ENCODE data around the gene UBE2E3.

- TF ChIP-seq CTCF (IDR thresholded peaks at IDR 0.05) (no peak), POLR2A (IDR thresholded peaks at IDR 0.05) (no peak)
Observed at GRCh38 chr2:181038796-181039195, 58.4 kb downstream of the UBE2E3 start.

All from prostate gland (tissue), 2 donors.